HCT116 (cell line): Measurements from ENCODE around the gene WDR82. TPM values are rescaled to one million over a fixed set of nuclear protein-coding genes. Genes with fewer than 3 reads are reported as not detected.

Experiments
- ATAC-seq: fragments of 200-7000 bp; cut with Tn5 transposase; 2 replicates; pipeline ENCODE4 v1.9.1; 2020; ENCODE audit warnings: mild to moderate bottlenecking, moderate library complexity
- BruUV-seq: library from RNA; stranded (reverse); fragments of 400-500 nt; replicated peaks from 2 replicates; lab custom pipeline; 2021; lab: Mats Ljungman, UMichigan
- CTCF ChIA-PET: fragments of 300-600 bp; sonication (Branson Sonifier 250); formaldehyde crosslinking; loops from one replicate; lab custom pipeline; 2021; ENCODE audit warnings: antibody characterized with exemption; lab: Charles Lee
- POLR2A ChIA-PET: fragments of 300-600, 350-600 bp; sonication (Branson Sonifier 250); formaldehyde crosslinking; loops from one replicate; lab custom pipeline; 2021; ENCODE audit warnings: antibody characterized with exemption; lab: Charles Lee
- RAD21 ChIA-PET, 2 experiments: fragments of 300-600 bp; sonication (Branson Sonifier 250); formaldehyde crosslinking; loops; one replicate each; lab custom pipeline; 2023; ENCODE audit warnings: low total read pairs in 2 of 2; ENCODE audit not compliant: uncharacterized antibody in 2 of 2, unreplicated experiment in 2 of 2, low non-redundant PET in 1 of 2; lab: Charles Lee
- DNase-seq: peaks from one replicate; pipeline ENCODE4 v3.0.0-alpha.2; 2010; ENCODE audit warnings: low read depth, low spot score
- H2AFZ ChIP-seq: fragments of 200-600 bp; shearing (Covaris generic), sonication (generic); 2 replicates; pipeline ENCODE4 v1.6.1; 2017; ENCODE audit warnings: low read depth, mixed run types, mixed read lengths, antibody characterized with exemption, low read length; ENCODE audit not compliant: poor library complexity, severe bottlenecking
- H3K27ac ChIP-seq: 2 replicates; pipeline ENCODE4 v1.5.1; 2012; ENCODE audit warnings: low read depth, low read length
- H3K27me3 ChIP-seq: fragments of 200-600 bp; sonication (generic); 2 replicates; pipeline ENCODE4 v1.6.1; 2016; ENCODE audit warnings: mixed run types, low read length, mixed read lengths; ENCODE audit not compliant: insufficient read depth
- H3K36me3 ChIP-seq, 2 experiments: fragments of 200-500 bp in 1 of 2; fragments of 200-600 bp in 1 of 2; sonication (Bioruptor generic) in 1 of 2; sonication (generic) in 1 of 2; 2 replicates each; pipeline versions ENCODE4 v1.5.1 to v1.6.1; 2014 to 2016; ENCODE audit warnings: low read length in 2 of 2, inconsistent platforms in 1 of 2, mixed read lengths in 1 of 2, mixed run types in 1 of 2; ENCODE audit not compliant: insufficient read depth in 2 of 2, control insufficient read depth in 1 of 2
- H3K4me1 ChIP-seq, 2 experiments: fragments of 200-600 bp in 1 of 2; sonication (generic) in 1 of 2; 2 replicates each; pipeline versions ENCODE4 v1.5.1 to v1.6.1; 2012 to 2017; ENCODE audit warnings: low read length in 2 of 2, inconsistent platforms in 1 of 2, mild to moderate bottlenecking in 1 of 2, mixed read lengths in 1 of 2, mixed run types in 1 of 2, moderate library complexity in 1 of 2; ENCODE audit not compliant: insufficient read depth in 2 of 2, control insufficient read depth in 1 of 2
- H3K4me2 ChIP-seq: fragments of 200-600 bp; sonication (generic); 2 replicates; pipeline ENCODE4 v1.6.1; 2017; ENCODE audit warnings: mixed run types, low read length, mixed read lengths
- H3K4me3 ChIP-seq, 2 experiments: fragments of 200-600 bp in 1 of 2; sonication (generic) in 1 of 2; replicated peaks in 1 of 2; 2 replicates each; pipeline ENCODE4 v1.5.1; 2011 to 2016; ENCODE audit warnings: low read length in 2 of 2, control low read depth in 1 of 2, low read depth in 1 of 2, mild to moderate bottlenecking in 1 of 2, mixed read lengths in 1 of 2, mixed run types in 1 of 2
- H3K79me2 ChIP-seq: fragments of 200-600 bp; sonication (generic); 2 replicates; pipeline ENCODE4 v1.6.1; 2017; ENCODE audit warnings: mild to moderate bottlenecking, mixed run types, low read length, moderate library complexity, mixed read lengths; ENCODE audit not compliant: insufficient read depth
- H3K9ac ChIP-seq: fragments of 200-600 bp; sonication (generic); 2 replicates; pipeline ENCODE4 v1.6.1; 2016; ENCODE audit warnings: low read length, mixed read lengths
- H3K9me2 ChIP-seq: fragments of 200-600 bp; sonication (generic), shearing (Covaris generic); 2 replicates; pipeline ENCODE4 v1.6.1; 2017; ENCODE audit warnings: mixed run types, mild to moderate bottlenecking, moderate library complexity; ENCODE audit not compliant: insufficient read depth
- H3K9me3 ChIP-seq, 2 experiments: fragments of 200-500 bp in 1 of 2; fragments of 200-600 bp in 1 of 2; sonication (Bioruptor generic) in 1 of 2; sonication (generic) in 1 of 2; 2 replicates each; pipeline ENCODE4 v1.6.1; 2014 to 2017; ENCODE audit warnings: low read length in 2 of 2, mixed read lengths in 2 of 2, inconsistent platforms in 1 of 2, low read depth in 1 of 2, mild to moderate bottlenecking in 1 of 2, mixed run types in 1 of 2, moderate library complexity in 1 of 2; ENCODE audit not compliant: control insufficient read depth in 1 of 2, insufficient read depth in 1 of 2
- H4K20me1 ChIP-seq: fragments of 200-600 bp; sonication (generic), shearing (Covaris generic); 2 replicates; pipeline ENCODE4 v1.6.1; 2017; ENCODE audit warnings: mixed run types, mild to moderate bottlenecking, moderate library complexity; ENCODE audit not compliant: insufficient read depth
- intact Hi-C: fragments of 100-400 bp; cut with micrococcal nuclease; formaldehyde crosslinking; loops from 2 replicates; pipeline ENCODE4 v1.10.0; 2022
- total RNA-seq: library from RNA; stranded (reverse); gene quantifications from one replicate; pipeline ENCODE4 v1.2.1, GENCODE V29; 2021; ENCODE audit not compliant: unreplicated experiment
- TF ChIP-seq, protein P1 (sequence below): IDR thresholded peaks from 2 replicates; pipeline ENCODE4 v1.6.1; 2012; ENCODE audit warnings: low read depth

The WDR82 gene
- total RNA-seq, 1 experiment from 2014 or later = 89.7 TPM

DNA sequence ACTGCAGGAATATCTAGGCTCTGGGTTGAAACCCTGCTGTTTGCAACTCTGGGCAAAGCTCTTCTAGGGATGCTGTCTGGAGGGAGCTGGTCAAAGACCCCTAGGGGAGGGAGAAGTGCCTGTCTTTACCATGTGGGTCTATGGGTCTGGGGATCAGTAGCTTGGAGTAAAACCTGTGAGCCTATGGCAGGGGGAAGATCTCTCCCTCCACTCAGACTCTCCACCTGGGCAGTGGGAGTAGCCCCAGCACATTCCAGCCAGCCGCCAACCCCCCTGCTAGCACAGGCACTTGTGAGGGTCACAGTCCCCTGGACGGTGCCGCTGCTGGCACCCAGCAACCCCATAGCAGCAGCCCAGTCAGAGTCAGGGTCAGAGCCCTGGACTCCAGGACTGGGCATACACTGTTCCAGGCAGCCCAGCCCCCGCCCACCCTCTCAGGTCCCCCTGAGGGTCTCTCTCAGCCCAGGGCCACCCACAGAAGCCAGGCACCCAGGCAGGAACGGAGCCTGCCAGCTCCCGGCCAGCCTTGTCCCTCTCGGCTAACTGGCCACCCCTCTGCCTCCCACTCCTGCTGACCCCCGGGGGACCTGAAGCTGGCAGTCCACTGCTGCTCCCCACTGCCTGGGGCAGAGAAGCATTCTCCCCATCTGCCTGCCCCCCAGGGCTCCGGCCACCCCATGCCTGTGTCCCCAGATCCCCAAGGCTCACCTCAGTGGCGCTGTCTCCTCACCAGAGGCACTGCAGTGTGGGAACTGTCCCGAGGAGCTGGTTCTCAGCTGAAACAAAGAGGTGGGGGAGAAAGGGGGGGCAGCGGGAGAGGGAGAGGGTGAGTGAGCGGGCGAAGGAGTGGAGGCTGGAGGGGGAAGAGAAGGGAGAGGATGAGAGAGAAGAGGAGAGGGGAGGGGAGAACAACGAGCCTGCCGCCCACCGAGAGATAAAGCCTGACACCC, 20.0 kb upstream of the WDR82 start:
- H3K4me2 ChIP-seq = no peak overlapping the region
- H3K4me1 ChIP-seq = peaks cover 0 to 14% of the 10 kb centered on the region in 2 experiments; a peak in 2 of 4 replicates
- H3K36me3 ChIP-seq = no peaks in the 10 kb centered on the region
- intact Hi-C loops = no loop called here
- ChIA-PET POLR2A (no interaction called here), RAD21 (no interaction called here), CTCF (no interaction called here)
- no peaks in the 10 kb centered on the region for H3K9me3 ChIP-seq
- no peak overlapping the region for H3K9ac ChIP-seq
- no TSS peak for BruUV-seq
- no peak overlapping the region for H3K27ac ChIP-seq
- H3K27me3 ChIP-seq = no peaks in the 10 kb centered on the region
- no peak for DNase-seq
- H3K4me3 ChIP-seq = no peak overlapping the region
- H3K9me2 ChIP-seq = no peaks in the 10 kb centered on the region
- no peak overlapping the region for H2AFZ ChIP-seq
- no peaks in the 10 kb centered on the region for H3K79me2 ChIP-seq
- H4K20me1 ChIP-seq = no peaks in the 10 kb centered on the region
- TF ChIP-seq, protein P1, sequence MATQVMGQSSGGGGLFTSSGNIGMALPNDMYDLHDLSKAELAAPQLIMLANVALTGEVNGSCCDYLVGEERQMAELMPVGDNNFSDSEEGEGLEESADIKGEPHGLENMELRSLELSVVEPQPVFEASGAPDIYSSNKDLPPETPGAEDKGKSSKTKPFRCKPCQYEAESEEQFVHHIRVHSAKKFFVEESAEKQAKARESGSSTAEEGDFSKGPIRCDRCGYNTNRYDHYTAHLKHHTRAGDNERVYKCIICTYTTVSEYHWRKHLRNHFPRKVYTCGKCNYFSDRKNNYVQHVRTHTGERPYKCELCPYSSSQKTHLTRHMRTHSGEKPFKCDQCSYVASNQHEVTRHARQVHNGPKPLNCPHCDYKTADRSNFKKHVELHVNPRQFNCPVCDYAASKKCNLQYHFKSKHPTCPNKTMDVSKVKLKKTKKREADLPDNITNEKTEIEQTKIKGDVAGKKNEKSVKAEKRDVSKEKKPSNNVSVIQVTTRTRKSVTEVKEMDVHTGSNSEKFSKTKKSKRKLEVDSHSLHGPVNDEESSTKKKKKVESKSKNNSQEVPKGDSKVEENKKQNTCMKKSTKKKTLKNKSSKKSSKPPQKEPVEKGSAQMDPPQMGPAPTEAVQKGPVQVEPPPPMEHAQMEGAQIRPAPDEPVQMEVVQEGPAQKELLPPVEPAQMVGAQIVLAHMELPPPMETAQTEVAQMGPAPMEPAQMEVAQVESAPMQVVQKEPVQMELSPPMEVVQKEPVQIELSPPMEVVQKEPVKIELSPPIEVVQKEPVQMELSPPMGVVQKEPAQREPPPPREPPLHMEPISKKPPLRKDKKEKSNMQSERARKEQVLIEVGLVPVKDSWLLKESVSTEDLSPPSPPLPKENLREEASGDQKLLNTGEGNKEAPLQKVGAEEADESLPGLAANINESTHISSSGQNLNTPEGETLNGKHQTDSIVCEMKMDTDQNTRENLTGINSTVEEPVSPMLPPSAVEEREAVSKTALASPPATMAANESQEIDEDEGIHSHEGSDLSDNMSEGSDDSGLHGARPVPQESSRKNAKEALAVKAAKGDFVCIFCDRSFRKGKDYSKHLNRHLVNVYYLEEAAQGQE = no peak
- no peak for ATAC-seq
